ENCODE results near the gene PNKD. TPM values are rescaled to one million over a fixed set of nuclear protein-coding genes. Genes with fewer than 3 reads are reported as not detected.

Gene PNKD
- total RNA-seq, 4 donors from 2014 or later, result 33.4 to 66.4 (median 49.4) TPM

- Histone ChIP-seq H3K4me1 (peaks cover 57% of the 10 kb centered on the region), H3K36me3 (peaks cover 84% of the 10 kb centered on the region), H3K27ac (peak overlapping the region; percentile 2), H3K9me3 (no peaks in the 10 kb centered on the region), H3K27me3 (no peaks in the 10 kb centered on the region), H3K4me3 (no peak overlapping the region)
- 67% methylated on average over 11 of the region's 12 CpGs for WGBS
- no peak for DNase-seq (ENCODE audit: low spot score in 2 of 2)
- TF ChIP-seq POLR2AphosphoS5 (IDR thresholded peaks at IDR 0.05) (no peak), POLR2A (IDR thresholded peaks at IDR 0.05) (no peak), EP300 (IDR thresholded peaks at IDR 0.05) (no peak), CTCF (IDR thresholded peaks at IDR 0.05) (no peak)
These were observed 6.9 kb downstream of the PNKD start for GRCh38 chr2:218276986-218277755.

GRCh38 chr2:218277921-218278320 lies 7.6 kb downstream of the PNKD start:
- Histone ChIP-seq H3K4me3 (no peak overlapping the region), H3K9me3 (no peaks in the 10 kb centered on the region), H3K4me1 (peaks cover 57% of the 10 kb centered on the region), H3K27me3 (no peaks in the 10 kb centered on the region), H3K36me3 (peaks cover 84% of the 10 kb centered on the region), H3K27ac (peak overlapping the region; percentile 2)
- 68% methylated on average over 7 of the region's 7 CpGs for WGBS
- DNase-seq (ENCODE audit: low spot score in 2 of 2), result no peak
- TF ChIP-seq EP300 (IDR thresholded peaks at IDR 0.05) (no peak), POLR2A (IDR thresholded peaks at IDR 0.05) (no peak), CTCF (IDR thresholded peaks at IDR 0.05) (no peak), POLR2AphosphoS5 (IDR thresholded peaks at IDR 0.05) (no peak)

GRCh38 chr2:218278531-218279360 lies 8.4 kb downstream of the PNKD start:
- no peaks in the 10 kb centered on the region for H3K27me3 ChIP-seq
- no peaks in the 10 kb centered on the region for H3K9me3 ChIP-seq
- 79% methylated on average over 10 of the region's 16 CpGs for WGBS
- DNase-seq (ENCODE audit: low spot score in 2 of 2), result no peak
- no peak overlapping the region for H3K4me3 ChIP-seq
- H3K27ac ChIP-seq, result peak overlapping the region; percentile 10
- peaks cover 81% of the 10 kb centered on the region for H3K36me3 ChIP-seq
- peaks cover 57% of the 10 kb centered on the region for H3K4me1 ChIP-seq
- TF ChIP-seq POLR2A (IDR thresholded peaks at IDR 0.05) (no peak), EP300 (IDR thresholded peaks at IDR 0.05) (no peak), POLR2AphosphoS5 (IDR thresholded peaks at IDR 0.05) (no peak), CTCF (IDR thresholded peaks at IDR 0.05) (no peak)

- DNase-seq (ENCODE audit: low spot score in 2 of 2), result no peak
- H3K27ac ChIP-seq, result no peak overlapping the region
- H3K27me3 ChIP-seq, result no peaks in the 10 kb centered on the region
These were observed 10.0 kb downstream of the PNKD start for GRCh38 chr2:218280260-218280870.

More at GRCh38 chr2:218280260-218280870, 10.0 kb downstream of the PNKD start:
- TF ChIP-seq POLR2A (IDR thresholded peaks at IDR 0.05) (no peak), EP300 (IDR thresholded peaks at IDR 0.05) (no peak), POLR2AphosphoS5 (IDR thresholded peaks at IDR 0.05) (no peak), CTCF (IDR thresholded peaks at IDR 0.05) (no peak)
- Histone ChIP-seq H3K4me3 (no peak overlapping the region), H3K4me1 (peaks cover 64% of the 10 kb centered on the region), H3K36me3 (peaks cover 65% of the 10 kb centered on the region), H3K9me3 (no peaks in the 10 kb centered on the region)
- 96% methylated on average over 9 of the region's 14 CpGs for WGBS

Measured in suprapubic skin (tissue), 4 donors.